OCI-LY1 (cell line): ENCODE measurements around the gene COMMD2.

Experiments
- H2AFZ ChIP-seq: fragments of 200-600 bp; sonication (generic), shearing (Covaris generic); 2 replicates; pipeline ENCODE4 v1.6.0; 2014; ENCODE audit warnings: antibody characterized with exemption, mild to moderate bottlenecking, low read length
- H3F3A ChIP-seq: fragments of 200-600 bp; sonication (generic), shearing (Covaris generic); 2 replicates; pipeline ENCODE4 v1.6.0; 2014; ENCODE audit warnings: mild to moderate bottlenecking, antibody characterized with exemption, low read length, moderate library complexity; ENCODE audit not compliant: insufficient read depth
- H3K27ac ChIP-seq: fragments of 200-600 bp; sonication (generic); 2 replicates; pipeline ENCODE4 v1.5.1; 2014; ENCODE audit warnings: low read length, mixed run types, mild to moderate bottlenecking, low read depth; ENCODE audit not compliant: poor library complexity, severe bottlenecking
- H3K27me3 ChIP-seq: fragments of 200-600 bp; sonication (generic); 2 replicates; pipeline ENCODE4 v1.6.0; 2014; ENCODE audit warnings: antibody characterized with exemption, mild to moderate bottlenecking, low read length, moderate library complexity; ENCODE audit not compliant: insufficient read depth
- H3K36me3 ChIP-seq: fragments of 200-600 bp; sonication (generic); 2 replicates; pipeline ENCODE4 v1.6.1; 2014; ENCODE audit warnings: mild to moderate bottlenecking, antibody characterized with exemption, low read length, moderate library complexity, mixed read lengths; ENCODE audit not compliant: insufficient read depth
- H3K4me1 ChIP-seq: fragments of 200-600 bp; sonication (generic); 2 replicates; pipeline ENCODE4 v1.5.1; 2014; ENCODE audit warnings: mild to moderate bottlenecking, low read length, moderate library complexity; ENCODE audit not compliant: insufficient read depth, severe bottlenecking
- H3K4me2 ChIP-seq: fragments of 200-600 bp; sonication (generic), shearing (Covaris generic); 2 replicates; pipeline ENCODE4 v1.6.1; 2014; ENCODE audit warnings: low read length
- H3K4me3 ChIP-seq: fragments of 200-600 bp; sonication (generic); 2 replicates; pipeline ENCODE4 v1.5.1; 2014; ENCODE audit warnings: low read length, low read depth, mild to moderate bottlenecking, mixed read lengths; ENCODE audit not compliant: poor library complexity, severe bottlenecking
- H3K79me2 ChIP-seq: fragments of 200-600 bp; shearing (Covaris generic); 2 replicates; pipeline ENCODE4 v1.6.1; 2016; ENCODE audit warnings: mixed run types, low read length, mixed read lengths; ENCODE audit not compliant: insufficient read depth
- H3K9ac ChIP-seq: fragments of 200-600 bp; sonication (generic), shearing (Covaris generic); 2 replicates; pipeline ENCODE4 v1.6.1; 2014; ENCODE audit warnings: mild to moderate bottlenecking, low read length, mixed read lengths
- H3K9me2 ChIP-seq: fragments of 200-600 bp; sonication (generic), shearing (Covaris generic); 2 replicates; pipeline ENCODE4 v1.6.1; 2014; ENCODE audit warnings: low read depth, mild to moderate bottlenecking, low read length, mixed read lengths
- H3K9me3 ChIP-seq: fragments of 200-600 bp; shearing (Covaris generic); 2 replicates; pipeline ENCODE4 v1.6.1; 2014; ENCODE audit warnings: low read length, mixed read lengths
- H4K20me1 ChIP-seq: fragments of 200-600 bp; sonication (generic), shearing (Covaris generic); 2 replicates; pipeline ENCODE4 v1.6.0; 2016; ENCODE audit warnings: mild to moderate bottlenecking, low read length; ENCODE audit not compliant: insufficient read depth
- CTCF ChIP-seq: fragments of 200-600 bp; sonication (generic), shearing (Covaris generic); IDR thresholded peaks from 2 replicates; pipeline ENCODE4 v1.5.1; 2017; ENCODE audit warnings: mild to moderate bottlenecking, antibody characterized with exemption, low read length, moderate library complexity, mixed read lengths
- EZH2 ChIP-seq: fragments of 200-600 bp; sonication (generic), shearing (Covaris generic); IDR thresholded peaks from 2 replicates; pipeline ENCODE4 v1.8.0; 2017; ENCODE audit warnings: borderline replicate concordance, mixed run types, mild to moderate bottlenecking, antibody characterized with exemption, low read length, moderate library complexity, mixed read lengths

Gene COMMD2

DNA sequence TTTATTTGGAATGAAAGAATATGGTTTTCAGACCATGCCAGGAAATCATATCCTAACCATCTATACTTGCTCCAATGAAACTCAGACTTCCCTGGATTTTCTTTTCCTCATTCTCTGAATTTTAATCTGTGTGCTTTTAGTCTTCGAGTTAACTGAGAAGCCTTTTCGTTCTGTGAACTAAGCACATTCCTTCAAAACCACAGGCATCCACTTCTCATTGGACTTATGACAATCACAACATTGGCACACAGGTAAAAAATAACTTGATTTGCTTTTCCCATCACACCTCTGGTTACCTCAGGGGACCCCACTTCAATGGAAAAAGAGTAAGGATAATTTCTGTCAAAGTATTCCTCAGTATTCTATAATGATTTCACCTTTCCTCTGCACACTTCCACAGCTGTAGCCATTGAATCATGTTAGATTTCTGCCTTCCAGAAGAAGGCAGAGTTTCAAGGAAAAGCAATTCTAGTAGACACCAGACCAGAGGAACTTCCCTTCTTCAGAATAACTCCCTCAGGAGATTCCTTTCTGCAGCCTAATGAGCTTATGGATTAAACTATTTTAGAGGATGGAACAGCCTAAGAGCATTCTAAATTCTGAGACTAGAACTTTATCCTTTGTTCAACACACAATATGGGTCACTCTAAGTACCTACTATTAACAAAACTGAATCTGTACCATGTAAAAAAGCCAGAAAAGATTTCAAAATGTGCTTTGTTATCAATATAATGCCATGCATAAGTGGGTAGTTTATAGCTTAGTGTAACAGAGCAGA lies 15.9 kb downstream of the COMMD2 start:
- Histone ChIP-seq H3K27ac (no peak overlapping the region), H4K20me1 (no peaks in the 10 kb centered on the region), H3K27me3 (no peaks in the 10 kb centered on the region), H3K9me2 (no peaks in the 10 kb centered on the region), H3K9ac (no peak overlapping the region), H3K9me3 (no peaks in the 10 kb centered on the region), H3K4me2 (no peak overlapping the region), H3K4me1 (no peaks in the 10 kb centered on the region), H3K4me3 (no peak overlapping the region), H3K79me2 (no peaks in the 10 kb centered on the region), H3F3A (no peaks in the 10 kb centered on the region), H2AFZ (no peak overlapping the region), H3K36me3 (peaks cover 24% of the 10 kb centered on the region; the same call in 1 of the 2 replicates)
- TF ChIP-seq EZH2: no peak
- TF ChIP-seq CTCF: no peak

DNA sequence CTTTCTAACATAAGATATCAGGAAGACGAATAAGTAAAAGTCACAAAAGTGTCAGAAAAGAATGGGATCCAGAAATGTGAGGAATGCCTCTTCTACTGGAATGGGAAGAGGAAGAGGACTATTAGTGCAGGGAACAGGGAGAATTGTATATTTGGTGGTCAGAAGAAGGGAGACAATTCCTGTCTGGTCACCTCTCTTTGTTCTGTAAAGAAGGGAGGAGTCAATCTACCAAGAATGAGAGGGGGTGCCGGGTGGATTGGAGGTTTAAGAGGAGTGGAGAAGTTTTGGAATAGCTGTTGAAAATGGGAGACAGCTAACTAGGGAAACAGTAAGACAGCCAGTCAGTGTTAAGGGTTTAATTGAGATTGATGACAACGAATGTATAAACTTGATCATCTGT lies 20.1 kb downstream of the COMMD2 start:
- H3K9me3 ChIP-seq: no peaks in the 10 kb centered on the region
- TF ChIP-seq EZH2 (no peak), CTCF (no peak)

DNA sequence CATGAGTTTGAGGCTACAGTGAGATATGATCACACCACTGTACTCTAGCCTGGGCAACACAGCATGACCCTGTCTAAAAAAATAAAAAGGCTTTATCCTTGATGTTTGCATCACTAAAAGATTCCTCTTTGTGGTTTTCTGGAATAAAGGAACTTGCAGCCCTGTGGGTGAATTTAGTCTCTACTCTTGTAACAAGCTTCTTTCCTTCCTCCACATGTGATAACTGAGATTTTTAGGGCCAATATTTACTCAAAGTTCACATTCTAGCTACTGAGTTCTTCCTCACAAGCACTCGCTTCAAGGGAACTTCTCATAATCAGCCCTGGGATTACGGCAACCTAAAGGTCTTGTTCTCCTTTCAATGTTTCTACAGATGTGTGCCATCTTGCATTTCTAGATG lies 24.6 kb downstream of the COMMD2 start:
- Histone ChIP-seq H3K4me3 (no peak overlapping the region), H3K9ac (no peak overlapping the region), H3K4me2 (no peak overlapping the region), H3F3A (no peaks in the 10 kb centered on the region), H3K27me3 (no peaks in the 10 kb centered on the region), H3K4me1 (no peaks in the 10 kb centered on the region), H3K9me2 (no peaks in the 10 kb centered on the region), H2AFZ (no peak overlapping the region), H3K9me3 (no peaks in the 10 kb centered on the region), H3K36me3 (no peaks in the 10 kb centered on the region), H4K20me1 (no peaks in the 10 kb centered on the region), H3K79me2 (no peaks in the 10 kb centered on the region), H3K27ac (no peak overlapping the region)
- TF ChIP-seq CTCF (no peak), EZH2 (no peak)

More for the DNA sequence above, 20.1 kb downstream of the COMMD2 start:
- Histone ChIP-seq H3K79me2 (no peaks in the 10 kb centered on the region), H3K27me3 (no peaks in the 10 kb centered on the region), H3K9me2 (no peaks in the 10 kb centered on the region), H3K4me1 (no peaks in the 10 kb centered on the region), H3K4me3 (no peak overlapping the region), H4K20me1 (no peaks in the 10 kb centered on the region), H3K27ac (no peak overlapping the region), H3F3A (no peaks in the 10 kb centered on the region), H3K9ac (no peak overlapping the region), H2AFZ (no peak overlapping the region), H3K36me3 (no peaks in the 10 kb centered on the region), H3K4me2 (no peak overlapping the region)
